ENCODE results near the gene PSMD4. TPM values are rescaled to one million over a fixed set of nuclear protein-coding genes. Genes with fewer than 3 reads are reported as not detected.

PSMD4 gene
- total RNA-seq, 1 experiment from 2014 or later, result 325 TPM

- TF ChIP-seq CTCF (IDR thresholded peaks at IDR 0.05; ENCODE audit: unreplicated experiment), result no peak
- peaks cover 23% of the 10 kb centered on the region for H3K36me3 Mint-ChIP-seq (ENCODE audit: insufficient read depth, unreplicated experiment)
- no peaks in the 10 kb centered on the region for H3K9me3 Mint-ChIP-seq (ENCODE audit: low read depth, unreplicated experiment)
- H3K4me1 Mint-ChIP-seq (ENCODE audit: low read depth, unreplicated experiment), result peaks cover 34% of the 10 kb centered on the region
- BruUV-seq (replicated peaks), result no TSS peak
- peak overlapping the region; percentile 95 for H3K27ac Mint-ChIP-seq (ENCODE audit: unreplicated experiment)
- H3K27me3 Mint-ChIP-seq (ENCODE audit: unreplicated experiment), result no peaks in the 10 kb centered on the region
- intact Hi-C loops (cut with micrococcal nuclease; ENCODE audit: unreplicated experiment), result no loop called here
- H3K4me3 Mint-ChIP-seq (ENCODE audit: low read depth, unreplicated experiment), result no peak overlapping the region
- DNase-seq, result peak; percentile 93
- CTCF ChIA-PET, result interaction anchor here (0.6 to 2.3 kb wide), 7 partner anchors 9 to 525 kb away, joined by 3 to 20 read pairs (median 5); partner anchors contain the start of gene PI4KB
Measured at GRCh38 chr1:151311589-151312331, 57.2 kb downstream of the PSMD4 start.

- no peaks in the 10 kb centered on the region for H3K9me3 Mint-ChIP-seq (ENCODE audit: low read depth, unreplicated experiment)
- no peak for DNase-seq
- TF ChIP-seq CTCF (IDR thresholded peaks at IDR 0.05; ENCODE audit: unreplicated experiment), result no peak
- H3K36me3 Mint-ChIP-seq (ENCODE audit: insufficient read depth, unreplicated experiment), result peaks cover 17% of the 10 kb centered on the region
- intact Hi-C loops (cut with micrococcal nuclease; ENCODE audit: unreplicated experiment), result no loop called here
- BruUV-seq (replicated peaks), result no TSS peak
- CTCF ChIA-PET, result interaction anchor here (1.4 to 2.3 kb wide), 3 partner anchors 11 to 524 kb away, joined by 3 to 20 read pairs (median 15); partner anchors contain the start of gene PI4KB
- H3K27ac Mint-ChIP-seq (ENCODE audit: unreplicated experiment), result peak overlapping the region; percentile 95
- H3K4me3 Mint-ChIP-seq (ENCODE audit: low read depth, unreplicated experiment), result no peak overlapping the region
- H3K4me1 Mint-ChIP-seq (ENCODE audit: low read depth, unreplicated experiment), result peaks cover 34% of the 10 kb centered on the region
- H3K27me3 Mint-ChIP-seq (ENCODE audit: unreplicated experiment), result no peaks in the 10 kb centered on the region
Measured at GRCh38 chr1:151312411-151312810, 57.9 kb downstream of the PSMD4 start.

- no peak for TF ChIP-seq CTCF (IDR thresholded peaks at IDR 0.05; ENCODE audit: unreplicated experiment)
- no TSS peak for BruUV-seq (replicated peaks)
- no peak for DNase-seq
- no peak overlapping the region for H3K27ac Mint-ChIP-seq (ENCODE audit: unreplicated experiment)
- H3K27me3 Mint-ChIP-seq (ENCODE audit: unreplicated experiment), result no peaks in the 10 kb centered on the region
- no peak overlapping the region for H3K4me3 Mint-ChIP-seq (ENCODE audit: low read depth, unreplicated experiment)
- H3K36me3 Mint-ChIP-seq (ENCODE audit: insufficient read depth, unreplicated experiment), result peaks cover 21% of the 10 kb centered on the region
- H3K4me1 Mint-ChIP-seq (ENCODE audit: low read depth, unreplicated experiment), result peaks cover 34% of the 10 kb centered on the region
- intact Hi-C loops (cut with micrococcal nuclease; ENCODE audit: unreplicated experiment), result no loop called here
- CTCF ChIA-PET, result interaction anchor here (1.8 to 2.3 kb wide), 2 partner anchors 12 to 14 kb away, joined by 15 to 20 read pairs; partner anchors contain the start of gene PI4KB
- no peaks in the 10 kb centered on the region for H3K9me3 Mint-ChIP-seq (ENCODE audit: low read depth, unreplicated experiment)
Measured at GRCh38 chr1:151312826-151313225, 58.3 kb downstream of the PSMD4 start.

GRCh38 chr1:151313501-151313900, 59.0 kb downstream of the PSMD4 start:
- intact Hi-C loops (cut with micrococcal nuclease; ENCODE audit: unreplicated experiment), result no loop called here
- Mint-ChIP-seq H3K4me3 (ENCODE audit: low read depth, unreplicated experiment) (no peak overlapping the region), H3K27me3 (ENCODE audit: unreplicated experiment) (no peaks in the 10 kb centered on the region), H3K27ac (ENCODE audit: unreplicated experiment) (no peak overlapping the region), H3K4me1 (ENCODE audit: low read depth, unreplicated experiment) (peaks cover 34% of the 10 kb centered on the region), H3K9me3 (ENCODE audit: low read depth, unreplicated experiment) (no peaks in the 10 kb centered on the region), H3K36me3 (ENCODE audit: insufficient read depth, unreplicated experiment) (peaks cover 21% of the 10 kb centered on the region)
- no TSS peak for BruUV-seq (replicated peaks)
- TF ChIP-seq CTCF (IDR thresholded peaks at IDR 0.05; ENCODE audit: unreplicated experiment), result no peak
- no peak for DNase-seq
- CTCF ChIA-PET, result no interaction called here

All from Calu3 (cell line).